Measurements from ENCODE around the gene PRKCE.
A peak's percentile ranks its signal among the peaks of the same experiment; 100 is the strongest.

Gene PRKCE

GRCh38 chr2:46050489-46050888 is 399.0 kb downstream of the PRKCE start:
- in situ Hi-C loops (cut with HindIII; ENCODE audit: low pct_unique_long_range_greater_than_20kb, low sequenced_read_pairs), result no loop called here
- DNase-seq (ENCODE audit: low read depth in 1 of 2, low spot score in 1 of 2), result peak in 1 of 2 experiments; percentile 27
- TF ChIP-seq JUND (IDR thresholded peaks at IDR 0.05; ENCODE audit: low read depth), result no peak

GRCh38 chr2:46051085-46051484 is 399.6 kb downstream of the PRKCE start:
- no peak for TF ChIP-seq JUND (IDR thresholded peaks at IDR 0.05; ENCODE audit: low read depth)
- DNase-seq (ENCODE audit: low read depth in 1 of 2, low spot score in 1 of 2), result no peak
- in situ Hi-C loops (cut with HindIII; ENCODE audit: low pct_unique_long_range_greater_than_20kb, low sequenced_read_pairs), result no loop called here

- TF ChIP-seq JUND (IDR thresholded peaks at IDR 0.05; ENCODE audit: low read depth), result no peak
- in situ Hi-C loops (cut with HindIII; ENCODE audit: low pct_unique_long_range_greater_than_20kb, low sequenced_read_pairs), result no loop called here
- DNase-seq (ENCODE audit: low read depth in 1 of 2, low spot score in 1 of 2), result no peak
Observed at GRCh38 chr2:46053564-46053963, 402.1 kb downstream of the PRKCE start.

DNA sequence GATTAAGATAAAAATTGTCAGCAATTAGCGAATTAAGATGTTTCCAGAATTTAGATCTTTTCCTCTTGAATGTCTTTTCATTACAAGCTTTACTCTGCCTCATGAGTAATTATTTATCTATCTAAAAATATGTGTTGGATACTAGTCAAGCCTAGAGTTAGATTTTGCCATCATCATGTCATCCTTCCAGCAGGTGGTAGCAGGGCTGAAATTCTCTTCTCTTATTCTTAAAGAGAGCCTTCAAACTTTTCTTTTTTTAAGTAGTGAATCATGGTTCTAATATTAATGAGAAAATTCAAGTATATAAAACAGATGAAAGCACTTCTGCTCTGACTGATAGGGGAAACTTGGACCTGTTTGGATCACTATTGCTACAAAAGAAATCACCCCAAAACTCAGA is 405.1 kb downstream of the PRKCE start:
- no peak for DNase-seq (ENCODE audit: low read depth in 1 of 2, low spot score in 1 of 2)
- TF ChIP-seq JUND (IDR thresholded peaks at IDR 0.05; ENCODE audit: low read depth), result no peak
- in situ Hi-C loops (cut with HindIII; ENCODE audit: low pct_unique_long_range_greater_than_20kb, low sequenced_read_pairs), result no loop called here

- DNase-seq (ENCODE audit: low read depth in 1 of 2, low spot score in 1 of 2), result no peak
- TF ChIP-seq JUND (IDR thresholded peaks at IDR 0.05; ENCODE audit: low read depth), result no peak
- in situ Hi-C loops (cut with HindIII; ENCODE audit: low pct_unique_long_range_greater_than_20kb, low sequenced_read_pairs), result no loop called here
Observed at GRCh38 chr2:46058140-46058539, 406.7 kb downstream of the PRKCE start.

- peak in 1 of 2 experiments; percentile 76 for DNase-seq (ENCODE audit: low read depth in 1 of 2, low spot score in 1 of 2)
- in situ Hi-C loops (cut with HindIII; ENCODE audit: low pct_unique_long_range_greater_than_20kb, low sequenced_read_pairs), result no loop called here
- no peak for TF ChIP-seq JUND (IDR thresholded peaks at IDR 0.05; ENCODE audit: low read depth)
Observed at GRCh38 chr2:46062637-46063412, 411.4 kb downstream of the PRKCE start.

- DNase-seq (ENCODE audit: low read depth in 1 of 2, low spot score in 1 of 2), result no peak
- in situ Hi-C loops (cut with HindIII; ENCODE audit: low pct_unique_long_range_greater_than_20kb, low sequenced_read_pairs), result no loop called here
- TF ChIP-seq JUND (IDR thresholded peaks at IDR 0.05; ENCODE audit: low read depth), result no peak
Observed at GRCh38 chr2:46064396-46064795, 412.9 kb downstream of the PRKCE start.

DNA sequence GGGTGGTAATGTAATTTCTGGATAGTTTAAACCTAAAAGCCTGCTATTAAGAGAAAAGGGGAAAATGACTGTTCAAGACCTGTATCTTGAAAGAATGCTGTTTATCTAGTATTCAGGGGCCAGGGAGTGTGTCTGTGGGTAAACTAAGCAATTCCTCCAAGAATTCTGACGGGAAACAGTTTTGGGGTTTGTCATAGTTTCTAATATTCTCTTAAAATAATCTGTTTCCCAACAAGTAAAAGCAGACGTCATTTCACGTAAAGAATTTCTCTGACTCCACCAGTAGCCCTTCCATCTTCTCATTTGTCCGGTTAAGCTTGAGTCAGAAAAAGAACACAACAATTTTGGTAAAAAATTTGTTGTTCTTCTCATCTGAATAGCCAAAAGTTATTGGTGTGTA is 413.7 kb downstream of the PRKCE start:
- TF ChIP-seq JUND (IDR thresholded peaks at IDR 0.05; ENCODE audit: low read depth), result no peak
- in situ Hi-C loops (cut with HindIII; ENCODE audit: low pct_unique_long_range_greater_than_20kb, low sequenced_read_pairs), result no loop called here
- no peak for DNase-seq (ENCODE audit: low read depth in 1 of 2, low spot score in 1 of 2)

- no peak for TF ChIP-seq JUND (IDR thresholded peaks at IDR 0.05; ENCODE audit: low read depth)
- in situ Hi-C loops (cut with HindIII; ENCODE audit: low pct_unique_long_range_greater_than_20kb, low sequenced_read_pairs), result no loop called here
- no peak for DNase-seq (ENCODE audit: low read depth in 1 of 2, low spot score in 1 of 2)
Observed at GRCh38 chr2:46066116-46066515, 414.6 kb downstream of the PRKCE start.

- no peak for TF ChIP-seq JUND (IDR thresholded peaks at IDR 0.05; ENCODE audit: low read depth)
- in situ Hi-C loops (cut with HindIII; ENCODE audit: low pct_unique_long_range_greater_than_20kb, low sequenced_read_pairs), result no loop called here
- no peak for DNase-seq (ENCODE audit: low read depth in 1 of 2, low spot score in 1 of 2)
Observed at GRCh38 chr2:46066601-46067000, 415.1 kb downstream of the PRKCE start.

- no peak for DNase-seq (ENCODE audit: low read depth in 1 of 2, low spot score in 1 of 2)
- no peak for TF ChIP-seq JUND (IDR thresholded peaks at IDR 0.05; ENCODE audit: low read depth)
- in situ Hi-C loops (cut with HindIII; ENCODE audit: low pct_unique_long_range_greater_than_20kb, low sequenced_read_pairs), result no loop called here
Observed at GRCh38 chr2:46067062-46067461, 415.6 kb downstream of the PRKCE start.

DNA sequence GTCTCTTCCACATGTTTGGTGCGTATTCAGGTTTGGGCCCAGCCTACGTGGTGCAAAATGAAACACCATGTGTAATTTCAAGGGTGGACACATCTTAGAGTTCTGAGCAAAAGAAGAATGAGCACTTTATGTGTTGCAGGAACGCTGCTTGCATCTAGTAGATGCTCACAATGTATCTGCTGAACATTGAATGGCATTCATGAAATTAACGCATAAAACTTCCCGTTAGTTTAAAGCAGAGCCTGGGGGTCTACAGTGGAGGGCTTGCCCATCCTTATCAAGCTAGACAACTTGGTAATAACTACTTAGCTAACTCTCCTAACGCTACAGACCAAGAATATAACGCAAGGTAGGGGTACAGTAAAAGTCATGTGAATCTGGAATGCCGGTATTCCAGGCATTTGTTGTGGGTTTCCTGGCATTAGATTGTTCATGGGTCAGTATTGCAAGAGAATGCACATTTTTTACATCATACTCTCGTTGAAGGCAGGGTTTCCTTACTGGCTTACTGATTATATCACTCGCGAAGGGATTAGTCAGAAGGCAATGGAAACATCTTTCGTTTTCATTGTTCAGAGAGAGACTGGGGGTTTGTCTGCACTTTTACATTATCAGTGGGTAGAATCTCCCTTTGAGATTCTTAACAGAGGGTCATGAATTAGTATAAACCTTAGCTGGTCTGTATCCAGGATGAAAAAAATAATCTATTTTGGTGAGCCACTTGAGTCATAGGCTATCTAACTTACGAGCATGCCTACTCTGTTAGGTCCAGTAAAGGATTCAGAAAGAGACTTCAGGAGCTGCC is 416.2 kb downstream of the PRKCE start:
- no peak for TF ChIP-seq JUND (IDR thresholded peaks at IDR 0.05; ENCODE audit: low read depth)
- no peak for DNase-seq (ENCODE audit: low read depth in 1 of 2, low spot score in 1 of 2)
- in situ Hi-C loops (cut with HindIII; ENCODE audit: low pct_unique_long_range_greater_than_20kb, low sequenced_read_pairs), result no loop called here

- TF ChIP-seq JUND (IDR thresholded peaks at IDR 0.05; ENCODE audit: low read depth), result no peak
- in situ Hi-C loops (cut with HindIII; ENCODE audit: low pct_unique_long_range_greater_than_20kb, low sequenced_read_pairs), result no loop called here
- DNase-seq (ENCODE audit: low read depth in 1 of 2, low spot score in 1 of 2), result no peak
Observed at GRCh38 chr2:46068636-46069035, 417.2 kb downstream of the PRKCE start.
